Endothelial cell of umbilical vein (primary cell): ENCODE measurements around the gene DENND1A. TPM values are rescaled to one million over a fixed set of nuclear protein-coding genes. Genes with fewer than 3 reads are reported as not detected.

Experiments
- BruUV-seq: library from RNA; stranded (reverse); fragments of 400-500 nt; replicated peaks from 2 replicates; lab custom pipeline; 2021; lab: Mats Ljungman, UMichigan
- CTCF ChIA-PET: fragments of 300-600, 350-600 bp; sonication (Branson Sonifier 250); formaldehyde crosslinking; loops from one replicate; lab custom pipeline; 2021; ENCODE audit warnings: antibody characterized with exemption, inconsistent platforms; lab: Charles Lee
- POLR2A ChIA-PET: fragments of 300-600, 350-600 bp; sonication (Branson Sonifier 250); formaldehyde crosslinking; loops from one replicate; lab custom pipeline; 2021; ENCODE audit warnings: antibody characterized with exemption, inconsistent platforms; lab: Charles Lee
- DNase-seq: peaks from one replicate; pipeline ENCODE4 v3.0.0-alpha.2; 2011; ENCODE audit warnings: low read depth, low spot score
- FAIRE-seq: peaks from 2 replicates; lab custom pipeline; 2011; peaks lifted over from hg19 to GRCh38; lab: Jason Lieb, UNC
- H2AFZ ChIP-seq: 2 replicates; pipeline ENCODE4 v1.6.0; 2012; ENCODE audit warnings: low read depth, low read length, control low read depth, inconsistent platforms
- H3K27ac ChIP-seq: 2 replicates; pipeline ENCODE4 v1.5.1; 2011; ENCODE audit warnings: low read depth, mild to moderate bottlenecking, control low read depth, low read length, moderate library complexity; ENCODE audit not compliant: insufficient read depth
- H3K27me3 ChIP-seq, 2 experiments: 2 replicates each; pipeline versions ENCODE4 v1.6.0 to v1.6.1; 2011; ENCODE audit warnings: low read length in 2 of 2, mixed read lengths in 1 of 2; ENCODE audit not compliant: control insufficient read depth in 2 of 2, insufficient read depth in 2 of 2
- H3K36me3 ChIP-seq, 2 experiments: 2 replicates in 1 of 2; 3 replicates in 1 of 2; pipeline ENCODE4 v1.5.1; 2011; ENCODE audit warnings: low read length in 2 of 2, mild to moderate bottlenecking in 1 of 2, moderate library complexity in 1 of 2; ENCODE audit not compliant: control insufficient read depth in 2 of 2, insufficient read depth in 2 of 2; ENCODE audit errors: extremely low read depth in 1 of 2
- H3K4me1 ChIP-seq: 3 replicates; pipeline ENCODE4 v1.5.1; 2011; ENCODE audit warnings: mild to moderate bottlenecking, low read length; ENCODE audit not compliant: control insufficient read depth, insufficient read depth; ENCODE audit errors: extremely low read depth
- H3K4me2 ChIP-seq: 2 replicates; pipeline ENCODE4 v1.6.1; 2011; ENCODE audit warnings: low read length, control low read depth, mixed read lengths; ENCODE audit not compliant: insufficient read depth
- H3K4me3 ChIP-seq, 3 experiments: fragments of 200-600 bp in 1 of 3; sonication (generic), shearing (Covaris generic) in 1 of 3; replicated peaks in 1 of 3; 2 replicates each; pipeline ENCODE4 v1.5.1; 2011 to 2016; ENCODE audit warnings: control low read depth in 3 of 3, low read length in 3 of 3, mild to moderate bottlenecking in 2 of 3, inconsistent platforms in 1 of 3, low read depth in 1 of 3, moderate library complexity in 1 of 3; ENCODE audit not compliant: insufficient read depth in 1 of 3
- H3K79me2 ChIP-seq: 2 replicates; pipeline ENCODE4 v1.6.0; 2012; ENCODE audit warnings: low read length, inconsistent platforms; ENCODE audit not compliant: control insufficient read depth, insufficient read depth
- H3K9ac ChIP-seq: replicated peaks from 2 replicates; pipeline ENCODE3; 2011; ENCODE audit warnings: low read length, control low read depth; ENCODE audit not compliant: insufficient read depth; ENCODE audit errors: extremely low read depth
- H3K9me1 ChIP-seq: replicated peaks from 3 replicates; pipeline ENCODE4 v1.6.0; 2011; ENCODE audit warnings: mild to moderate bottlenecking, low read length; ENCODE audit not compliant: control insufficient read depth, insufficient read depth; ENCODE audit errors: extremely low read depth
- H3K9me3 ChIP-seq: replicated peaks from 2 replicates; pipeline ENCODE4 v1.5.1; 2012; ENCODE audit warnings: low read length, inconsistent platforms; ENCODE audit not compliant: control insufficient read depth, insufficient read depth
- H4K20me1 ChIP-seq: replicated peaks from 2 replicates; pipeline ENCODE3; 2011; ENCODE audit warnings: mild to moderate bottlenecking, low read length; ENCODE audit not compliant: control insufficient read depth, insufficient read depth; ENCODE audit errors: extremely low read depth
- CTCF ChIP-seq, 2 donors: IDR thresholded peaks; 1 replicate in 1 of 2; 2 replicates in 1 of 2; pipeline ENCODE4 v1.5.1; 2011; ENCODE audit warnings: low read length in 2 of 2, mild to moderate bottlenecking in 2 of 2, moderate library complexity in 2 of 2, control low read depth in 1 of 2, inconsistent platforms in 1 of 2, low read depth in 1 of 2; ENCODE audit not compliant: insufficient read depth in 1 of 2; ENCODE audit errors: extremely low read depth in 1 of 2
- EZH2 ChIP-seq: IDR thresholded peaks from 2 replicates; pipeline ENCODE4 v1.6.1; 2012; ENCODE audit warnings: borderline replicate concordance, low read depth, mild to moderate bottlenecking, moderate library complexity, low read length, inconsistent platforms; ENCODE audit not compliant: severe bottlenecking
- FOS ChIP-seq: IDR thresholded peaks from 2 replicates; pipeline ENCODE4 v1.6.1; 2011; ENCODE audit warnings: mild to moderate bottlenecking, low read length, moderate library complexity, borderline replicate concordance; ENCODE audit not compliant: insufficient read depth
- GATA2 ChIP-seq: IDR thresholded peaks from 2 replicates; pipeline ENCODE4 v1.7.0; 2011; ENCODE audit warnings: low read depth, mild to moderate bottlenecking, moderate library complexity, mixed read lengths, low read length; ENCODE audit not compliant: insufficient read length, insufficient read depth
- JUN ChIP-seq: IDR thresholded peaks from 2 replicates; pipeline ENCODE4 v1.6.1; 2011; ENCODE audit warnings: borderline replicate concordance, low read depth; ENCODE audit not compliant: insufficient read length, insufficient read depth
- MAX ChIP-seq: IDR thresholded peaks from 2 replicates; pipeline ENCODE4 v1.6.1; 2011; ENCODE audit not compliant: insufficient read depth, insufficient read length
- MYC ChIP-seq: IDR thresholded peaks from one replicate; pipeline ENCODE4 v1.6.1; 2011; ENCODE audit warnings: mild to moderate bottlenecking, low read depth, low read length
- POLR2A ChIP-seq: IDR thresholded peaks from 2 replicates; pipeline ENCODE4 v1.6.1; 2012; ENCODE audit warnings: low read depth, mild to moderate bottlenecking, control low read depth, low read length
- POLR2AphosphoS5 ChIP-seq: IDR thresholded peaks from 2 replicates; pipeline ENCODE4 v1.6.1; 2012; ENCODE audit warnings: low read depth, mild to moderate bottlenecking, control low read depth, low read length, moderate library complexity; ENCODE audit not compliant: insufficient read depth
- dilution Hi-C: fragments of 300-500 bp; cut with MboI; formaldehyde crosslinking; loops from one replicate; pipeline ENCODE4 v1.15.0; 2019; ENCODE audit warnings: low sequenced_read_pairs; ENCODE audit not compliant: extremely low pct_ligation_motif_present
- intact Hi-C: fragments of 100-400 bp; cut with micrococcal nuclease; formaldehyde crosslinking; loops from one replicate; pipeline ENCODE4 v1.10.0; 2022
- polyA plus RNA-seq, 4 experiments: library from polyadenylated mRNA; depleted of rRNA in 3 of 4; stranded (reverse) in 3 of 4; unstranded in 1 of 4; fragments of >200 nt; gene quantifications; 2 replicates each; pipeline versions ENCODE4 v1.2.1 to v1.2.3, GENCODE V29; 2011 to 2012; ENCODE audit warnings: missing spikeins in 1 of 4
- total RNA-seq: library from RNA; stranded (reverse); gene quantifications from 2 replicates; pipeline ENCODE4 v1.2.3, GENCODE V29; 2021

The DENND1A gene
- total and polyA plus RNA-seq, 2 donors (not counting 3 experiments of a cell fraction or from before 2014, with no cell fraction given): 18.5 to 24.5 TPM

- Histone ChIP-seq H2AFZ (no peak overlapping the region), H3K4me3 (no peak overlapping the region), H3K27ac (no peak overlapping the region), H3K9me3 (no peaks in the 10 kb centered on the region), H3K79me2 (peaks cover 2% of the 10 kb centered on the region), H3K9me1 (no peaks in the 10 kb centered on the region), H3K4me1 (no peaks in the 10 kb centered on the region), H3K27me3 (no peaks in the 10 kb centered on the region), H3K9ac (no peak overlapping the region), H4K20me1 (no peaks in the 10 kb centered on the region), H3K4me2 (no peak overlapping the region), H3K36me3 (no peaks in the 10 kb centered on the region)
- TF ChIP-seq POLR2A (no peak), GATA2 (no peak), MYC (no peak), EZH2 (no peak), MAX (no peak), CTCF (IDR thresholded peaks at IDR 0.05; ENCODE audit: extremely low read depth in 1 of 2, insufficient read depth in 1 of 2, low read depth in 1 of 2, low read length in 2 of 2) (no peak), JUN (no peak), FOS (no peak), POLR2AphosphoS5 (no peak)
- FAIRE-seq (no peak), DNase-seq (no peak)
- ChIA-PET POLR2A (no interaction called here), CTCF (no interaction called here)
- intact Hi-C loops: no loop called here
- no TSS peak for BruUV-seq
- dilution Hi-C loops: no loop called here
Measured at GRCh38 chr9:123912167-123912897, 17.6 kb downstream of the DENND1A start.
